Prostate gland (tissue), 2 donors: Measurements from ENCODE around the gene FBXO40. TPM values are rescaled to one million over a fixed set of nuclear protein-coding genes. Genes with fewer than 3 reads are reported as not detected.
"Not testable (repeated sequence)": the region's sequence is repeated elsewhere in the genome, so short reads cannot be mapped to it uniquely, and the experiment has no call there.

ENCODE experiments used
- DNase-seq: peaks from one replicate; pipeline ENCODE4 v3.0.0-alpha.2; 2019; ENCODE audit warnings: low spot score
- H3K27ac ChIP-seq, 2 donors: fragments of 200-600 bp; sonication (generic); 2 replicates each; pipeline ENCODE4 v1.5.1; 2017 to 2019
- H3K27me3 ChIP-seq: fragments of 200-600 bp; sonication (generic); replicated peaks from 2 replicates; pipeline ENCODE4 v1.5.1; 2019; ENCODE audit not compliant: insufficient read depth
- H3K36me3 ChIP-seq, 2 donors: fragments of 200-600 bp; sonication (generic); 1 replicate in 1 of 2; 2 replicates in 1 of 2; pipeline versions ENCODE4 v1.5.1 to v1.8.1; 2017 to 2019
- H3K4me1 ChIP-seq: fragments of 200-600 bp; sonication (generic); replicated peaks from 2 replicates; pipeline ENCODE4 v1.5.1; 2019
- H3K4me3 ChIP-seq, 2 donors: fragments of 200-600 bp; sonication (generic); 2 replicates each; pipeline ENCODE4 v1.5.1; 2017 to 2019
- H3K9me3 ChIP-seq: fragments of 200-600 bp; sonication (generic); 2 replicates; pipeline ENCODE4 v1.5.1; 2017
- POLR2A ChIP-seq: fragments of 450-650 bp; IDR thresholded peaks from one replicate; pipeline ENCODE4 v1.6.1; 2016; ENCODE audit warnings: antibody characterized with exemption, mild to moderate bottlenecking
- POLR2AphosphoS5 ChIP-seq: sonication (generic); formaldehyde crosslinking; IDR thresholded peaks from one replicate; pipeline ENCODE4 v1.6.1; 2017; ENCODE audit warnings: antibody characterized with exemption
- whole genome bisulfite sequencing: methylation state at CpG from one replicate; pipeline ENCODE4 v1.1.5; 2018; 5-methylcytosine and 5-hydroxymethylcytosine counted together
- intact Hi-C: fragments of 100-400 bp; cut with DNase I; formaldehyde crosslinking; loops from one replicate; pipeline ENCODE4 v1.14.2; 2022
- total RNA-seq, 2 donors: library from RNA; depleted of rRNA; stranded (reverse); fragments of >200 nt; gene quantifications; one replicate each; pipeline ENCODE4 v1.1.0, GENCODE V29; 2016
- TF ChIP-seq, protein P1 (sequence below), 4 experiments: fragments of 200-600 bp in 2 of 4; fragments of 450-650 bp in 2 of 4; sonication (generic) in 2 of 4; IDR thresholded peaks; 1 replicate in 3 of 4; 2 replicates in 1 of 4; pipeline ENCODE4 v1.5.1; 2016 to 2019; ENCODE audit warnings: antibody characterized with exemption in 4 of 4, mild to moderate bottlenecking in 2 of 4, moderate library complexity in 2 of 4

The FBXO40 gene
- total RNA-seq, 2 donors from 2014 or later: 0.18 to 0.68 TPM

- Histone ChIP-seq H3K9me3 (no peaks in the 10 kb centered on the region), H3K27ac (no peak overlapping the region), H3K4me1 (no peaks in the 10 kb centered on the region), H3K36me3 (no peaks in the 10 kb centered on the region), H3K27me3 (no peaks in the 10 kb centered on the region), H3K4me3 (no peak overlapping the region)
- no peak for DNase-seq
- intact Hi-C loops: no loop called here
- TF ChIP-seq, protein P1, sequence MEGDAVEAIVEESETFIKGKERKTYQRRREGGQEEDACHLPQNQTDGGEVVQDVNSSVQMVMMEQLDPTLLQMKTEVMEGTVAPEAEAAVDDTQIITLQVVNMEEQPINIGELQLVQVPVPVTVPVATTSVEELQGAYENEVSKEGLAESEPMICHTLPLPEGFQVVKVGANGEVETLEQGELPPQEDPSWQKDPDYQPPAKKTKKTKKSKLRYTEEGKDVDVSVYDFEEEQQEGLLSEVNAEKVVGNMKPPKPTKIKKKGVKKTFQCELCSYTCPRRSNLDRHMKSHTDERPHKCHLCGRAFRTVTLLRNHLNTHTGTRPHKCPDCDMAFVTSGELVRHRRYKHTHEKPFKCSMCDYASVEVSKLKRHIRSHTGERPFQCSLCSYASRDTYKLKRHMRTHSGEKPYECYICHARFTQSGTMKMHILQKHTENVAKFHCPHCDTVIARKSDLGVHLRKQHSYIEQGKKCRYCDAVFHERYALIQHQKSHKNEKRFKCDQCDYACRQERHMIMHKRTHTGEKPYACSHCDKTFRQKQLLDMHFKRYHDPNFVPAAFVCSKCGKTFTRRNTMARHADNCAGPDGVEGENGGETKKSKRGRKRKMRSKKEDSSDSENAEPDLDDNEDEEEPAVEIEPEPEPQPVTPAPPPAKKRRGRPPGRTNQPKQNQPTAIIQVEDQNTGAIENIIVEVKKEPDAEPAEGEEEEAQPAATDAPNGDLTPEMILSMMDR (IDR thresholded peaks at IDR 0.05): no peak
- no peak for TF ChIP-seq POLR2AphosphoS5
- TF ChIP-seq POLR2A: no peak
- whole genome bisulfite sequencing: 50% methylated on average over 6 of the region's 6 CpGs
Measured at GRCh38 chr3:121574449-121574848, 18.7 kb upstream of the FBXO40 start.

DNA sequence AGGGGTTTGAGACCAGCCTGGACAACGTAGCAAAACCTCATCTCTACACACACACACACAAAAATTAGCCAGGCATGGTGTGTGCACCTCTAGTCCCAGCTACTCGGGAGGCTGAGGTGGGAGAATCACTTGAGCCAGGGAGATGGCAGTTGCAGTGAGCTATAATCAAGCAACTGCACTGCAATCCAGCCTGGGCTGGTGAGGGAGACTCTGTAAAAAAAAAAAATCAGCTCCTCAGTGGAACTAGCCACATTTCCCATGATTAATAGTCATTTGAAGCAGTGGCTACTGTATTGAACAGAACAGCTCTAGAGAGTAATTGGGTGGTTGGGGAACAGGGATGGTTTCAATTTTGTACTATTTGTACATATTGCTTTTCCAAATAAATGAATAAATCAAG is 11.5 kb upstream of the FBXO40 start:
- intact Hi-C loops: no loop called here
- H3K27me3 ChIP-seq: no peaks in the 10 kb centered on the region
- H3K27ac ChIP-seq: no peak overlapping the region
- no peaks in the 10 kb centered on the region for H3K36me3 ChIP-seq
- no peak overlapping the region for H3K4me3 ChIP-seq
- TF ChIP-seq, protein P1 (IDR thresholded peaks at IDR 0.05): no peak
- TF ChIP-seq POLR2AphosphoS5 (no peak), POLR2A (no peak)
- no peaks in the 10 kb centered on the region for H3K9me3 ChIP-seq
- no peak for DNase-seq
- WGBS: 76% methylated on average over 2 of the region's 2 CpGs
- H3K4me1 ChIP-seq: no peaks in the 10 kb centered on the region

GRCh38 chr3:121584418-121584817 is 8.8 kb upstream of the FBXO40 start:
- no peak for DNase-seq
- Histone ChIP-seq H3K36me3 (no peaks in the 10 kb centered on the region), H3K4me3 (no peak overlapping the region), H3K4me1 (no peaks in the 10 kb centered on the region), H3K27me3 (no peaks in the 10 kb centered on the region), H3K27ac (no peak overlapping the region), H3K9me3 (no peaks in the 10 kb centered on the region)
- TF ChIP-seq POLR2AphosphoS5: no peak
- TF ChIP-seq POLR2A: no peak
- TF ChIP-seq, protein P1 (IDR thresholded peaks at IDR 0.05): no peak
- intact Hi-C loops: no loop called here
- WGBS: 70% methylated on average over 1 of the region's 1 CpG

GRCh38 chr3:121593806-121594205 is 627 bp downstream of the FBXO40 start:
- WGBS: 95% methylated on average over 4 of the region's 4 CpGs
- H3K4me3 ChIP-seq, H3K27me3 ChIP-seq, H3K9me3 ChIP-seq, H3K36me3 ChIP-seq, DNase-seq, H3K4me1 ChIP-seq, H3K27ac ChIP-seq: not testable (repeated sequence)
- intact Hi-C loops: loop anchor here (5.0 kb wide), 1 partner anchor 47 kb away; the partner anchor contains the start of gene POLQ

DNA sequence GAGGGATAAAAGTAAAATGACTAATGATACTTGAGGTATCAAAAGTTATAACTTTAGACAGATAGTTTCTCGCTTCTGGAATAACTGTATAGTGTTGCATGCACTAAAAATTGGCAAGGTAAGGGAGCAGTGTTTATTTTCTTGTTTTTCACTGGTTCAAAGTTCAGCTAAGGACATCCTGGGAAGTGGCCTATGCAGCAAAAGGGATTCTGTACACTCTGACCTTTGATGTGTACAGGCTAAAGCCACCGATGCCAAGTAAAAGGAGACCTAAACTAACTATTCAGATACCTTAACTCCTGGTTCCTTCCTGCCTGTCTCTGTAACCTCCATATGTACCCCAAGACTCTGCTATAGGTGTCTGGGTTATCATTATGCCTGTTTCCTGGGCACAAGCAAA is 1.7 kb downstream of the FBXO40 start:
- Histone ChIP-seq H3K4me3 (no peak overlapping the region), H3K9me3 (no peaks in the 10 kb centered on the region), H3K4me1 (no peaks in the 10 kb centered on the region), H3K36me3 (no peaks in the 10 kb centered on the region), H3K27ac (no peak overlapping the region), H3K27me3 (no peaks in the 10 kb centered on the region)
- intact Hi-C loops: loop anchor here (5.0 kb wide), 1 partner anchor 48 kb away; the partner anchor contains the start of gene POLQ
- WGBS: 89% methylated on average over 2 of the region's 2 CpGs
- TF ChIP-seq, protein P1 (IDR thresholded peaks at IDR 0.05): no peak
- TF ChIP-seq POLR2A (no peak), POLR2AphosphoS5 (no peak)
- no peak for DNase-seq
